ENCODE results near the gene SLC16A1.
"Not testable (repeated sequence)": the region's sequence is repeated elsewhere in the genome, so short reads cannot be mapped to it uniquely, and the experiment has no call there.

DNA sequence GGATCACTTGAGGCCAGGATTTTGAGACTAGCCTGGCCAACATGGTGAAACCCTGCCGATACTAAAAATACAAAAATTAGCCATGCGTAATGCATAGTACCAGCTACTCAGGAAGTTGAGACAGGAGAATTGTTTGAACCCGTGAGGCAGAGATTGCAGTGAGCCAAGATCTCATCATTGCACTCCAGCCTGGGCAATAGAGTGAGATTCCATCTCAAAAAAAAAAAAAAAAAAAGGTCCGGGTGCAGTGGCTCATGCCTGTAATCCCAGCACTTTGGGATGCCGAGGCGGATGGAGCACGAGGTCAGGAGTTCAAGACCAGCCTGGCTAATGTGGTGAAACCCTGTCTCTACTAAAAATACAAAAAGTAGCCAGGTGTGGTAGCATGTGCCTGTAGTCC is 2.2 kb upstream of the SLC16A1 start:
- TF ChIP-seq, protein P1, sequence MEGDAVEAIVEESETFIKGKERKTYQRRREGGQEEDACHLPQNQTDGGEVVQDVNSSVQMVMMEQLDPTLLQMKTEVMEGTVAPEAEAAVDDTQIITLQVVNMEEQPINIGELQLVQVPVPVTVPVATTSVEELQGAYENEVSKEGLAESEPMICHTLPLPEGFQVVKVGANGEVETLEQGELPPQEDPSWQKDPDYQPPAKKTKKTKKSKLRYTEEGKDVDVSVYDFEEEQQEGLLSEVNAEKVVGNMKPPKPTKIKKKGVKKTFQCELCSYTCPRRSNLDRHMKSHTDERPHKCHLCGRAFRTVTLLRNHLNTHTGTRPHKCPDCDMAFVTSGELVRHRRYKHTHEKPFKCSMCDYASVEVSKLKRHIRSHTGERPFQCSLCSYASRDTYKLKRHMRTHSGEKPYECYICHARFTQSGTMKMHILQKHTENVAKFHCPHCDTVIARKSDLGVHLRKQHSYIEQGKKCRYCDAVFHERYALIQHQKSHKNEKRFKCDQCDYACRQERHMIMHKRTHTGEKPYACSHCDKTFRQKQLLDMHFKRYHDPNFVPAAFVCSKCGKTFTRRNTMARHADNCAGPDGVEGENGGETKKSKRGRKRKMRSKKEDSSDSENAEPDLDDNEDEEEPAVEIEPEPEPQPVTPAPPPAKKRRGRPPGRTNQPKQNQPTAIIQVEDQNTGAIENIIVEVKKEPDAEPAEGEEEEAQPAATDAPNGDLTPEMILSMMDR (IDR thresholded peaks at IDR 0.05), result not testable (repeated sequence)
- TF ChIP-seq POLR2A (IDR thresholded peaks at IDR 0.05), result not testable (repeated sequence)

Data from thyroid gland (tissue), 4 donors.